NCI-H2171 treated with DMSO at 0.1 percent for 48 hours (cell line): ENCODE measurements around the gene CACNA1E.

Source experiments
- DNase-seq: peaks from one replicate; lab custom pipeline; 2025; lab: John Stamatoyannopoulos, UW

The CACNA1E gene

DNA sequence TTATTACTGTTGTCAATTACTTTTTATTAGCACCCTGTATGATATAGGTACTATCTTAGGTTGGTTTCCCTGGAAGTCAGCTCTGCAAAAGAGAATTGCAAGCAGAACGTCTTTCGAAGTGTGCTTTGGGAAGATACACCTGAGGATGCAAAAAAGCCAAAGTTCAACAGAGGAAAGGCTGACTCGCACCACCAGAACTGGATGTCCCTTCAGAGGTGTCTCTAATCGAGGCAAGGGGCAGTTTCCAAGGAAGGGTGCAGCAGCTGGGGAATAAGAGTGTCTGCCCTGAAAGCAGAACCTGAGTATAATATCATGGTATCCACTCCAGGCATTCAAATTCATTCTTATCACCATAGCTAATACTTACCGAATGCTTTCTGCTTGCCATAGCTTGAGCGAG is 149.6 kb downstream of the CACNA1E start:
- no peak for DNase-seq

DNA sequence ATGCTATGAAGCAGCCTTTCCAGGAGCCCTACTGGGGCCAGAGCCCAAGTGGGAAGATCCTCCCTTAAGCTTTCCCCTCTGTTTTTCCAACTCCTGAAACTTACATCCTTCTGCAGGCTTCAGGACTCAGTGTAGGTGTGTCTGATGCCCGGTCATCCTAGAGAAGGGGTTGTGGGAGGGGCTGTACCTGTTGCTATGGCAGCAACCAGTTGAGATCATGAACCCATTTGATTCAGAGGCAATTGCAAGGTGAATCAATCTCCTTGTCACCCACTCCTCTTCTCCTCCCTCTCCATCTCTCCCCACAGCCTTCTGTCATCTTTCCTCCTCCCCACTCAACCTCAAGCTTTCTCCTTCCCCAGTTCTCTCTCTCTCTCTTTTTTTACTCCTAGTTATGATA is 151.8 kb downstream of the CACNA1E start:
- no peak for DNase-seq

DNA sequence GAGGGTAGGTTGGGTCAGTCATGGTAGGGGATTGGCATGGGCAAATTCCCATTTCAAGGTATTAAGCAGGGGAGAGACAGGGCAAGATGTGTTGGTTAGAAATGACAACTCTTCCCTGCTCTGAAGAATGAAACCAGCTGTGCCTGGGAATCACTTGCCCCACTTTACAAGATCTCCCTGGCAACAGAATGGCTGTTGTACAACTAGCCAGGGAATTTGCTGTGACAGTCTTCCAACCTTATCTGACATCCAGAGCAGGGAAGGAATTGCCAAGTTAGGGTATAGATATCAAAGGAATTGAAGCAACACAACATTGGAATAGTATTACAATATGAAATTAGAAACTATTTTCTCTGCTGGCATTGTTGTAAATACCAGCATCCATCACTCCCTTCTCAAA is 154.7 kb downstream of the CACNA1E start:
- no peak for DNase-seq

DNA sequence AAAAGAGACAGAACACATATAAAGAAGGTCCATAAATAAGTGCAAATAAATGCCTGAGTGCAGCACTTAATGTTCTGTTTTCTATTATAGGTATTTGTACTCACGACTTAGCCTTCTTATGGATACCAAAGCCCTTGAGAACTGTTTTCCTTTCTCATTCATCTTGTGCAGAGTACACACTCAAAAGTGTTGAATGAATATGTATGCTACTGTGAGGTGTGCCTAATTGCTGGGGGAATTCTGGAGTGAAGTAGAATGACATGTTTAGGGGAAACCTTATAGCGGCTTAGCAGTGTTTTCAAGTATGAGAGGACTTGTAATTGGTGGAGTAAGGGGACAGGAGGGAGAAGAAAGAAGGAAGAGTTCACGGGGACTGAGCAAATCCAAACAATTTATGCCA is 157.6 kb downstream of the CACNA1E start:
- DNase-seq, result no peak

DNA sequence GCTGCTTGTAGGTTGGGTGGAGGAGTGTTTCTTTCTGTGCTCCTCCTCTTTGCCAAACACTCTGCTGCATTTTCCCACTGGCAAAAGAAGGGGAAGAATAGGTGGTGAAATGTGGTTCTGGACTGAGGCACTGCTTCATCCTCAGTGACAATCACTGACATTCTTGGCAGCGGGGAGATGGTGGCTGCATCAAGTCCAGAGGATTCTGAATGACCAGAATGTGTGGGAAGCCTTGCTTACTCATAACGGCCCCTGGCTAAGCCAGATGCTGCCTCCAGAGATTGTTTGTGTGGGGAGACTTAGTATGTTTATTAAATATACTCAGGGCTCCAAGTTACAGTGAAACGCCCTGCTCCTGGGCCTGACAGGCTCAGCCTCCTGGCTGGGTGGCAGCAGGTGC is 160.3 kb downstream of the CACNA1E start:
- DNase-seq, result no peak

DNA sequence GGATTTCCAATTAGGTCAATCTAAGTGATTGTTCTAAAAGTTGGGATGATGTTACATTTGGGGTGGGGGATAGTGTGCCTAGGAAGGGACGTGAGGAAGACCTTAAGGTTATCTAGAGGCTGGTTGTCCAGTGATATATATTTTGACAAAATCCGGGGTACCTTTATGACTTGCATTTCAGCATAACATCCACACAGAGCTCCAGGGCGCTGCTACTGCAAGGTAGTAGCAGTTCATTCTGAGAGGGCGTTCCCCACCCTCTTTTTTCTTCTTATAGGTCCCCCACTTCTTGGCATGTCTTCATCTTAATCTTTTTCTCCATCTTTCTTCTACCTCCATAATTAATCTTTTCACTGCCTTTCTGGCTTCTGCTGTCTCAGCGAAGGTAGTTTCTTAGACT is 161.9 kb downstream of the CACNA1E start:
- no peak for DNase-seq

DNA sequence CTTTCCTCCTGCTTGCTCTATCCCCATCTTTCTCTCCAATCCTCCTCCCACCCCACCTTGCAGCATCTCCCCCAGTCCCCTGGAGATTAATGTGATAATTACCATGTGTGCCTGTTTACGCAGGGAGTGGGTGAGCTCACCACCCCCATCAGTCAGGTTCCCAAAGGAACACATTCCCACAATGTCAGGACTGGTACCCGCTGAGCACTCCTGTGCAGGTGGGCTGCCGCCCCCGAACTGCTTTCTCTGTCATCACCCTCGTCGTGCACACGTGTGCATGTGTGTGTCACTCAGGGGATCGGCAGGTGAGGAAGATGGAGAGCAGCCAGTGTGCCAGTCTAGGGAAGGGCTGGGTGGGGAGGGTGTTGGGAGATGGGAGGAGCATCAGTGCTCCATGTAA is 163.4 kb downstream of the CACNA1E start:
- no peak for DNase-seq

DNA sequence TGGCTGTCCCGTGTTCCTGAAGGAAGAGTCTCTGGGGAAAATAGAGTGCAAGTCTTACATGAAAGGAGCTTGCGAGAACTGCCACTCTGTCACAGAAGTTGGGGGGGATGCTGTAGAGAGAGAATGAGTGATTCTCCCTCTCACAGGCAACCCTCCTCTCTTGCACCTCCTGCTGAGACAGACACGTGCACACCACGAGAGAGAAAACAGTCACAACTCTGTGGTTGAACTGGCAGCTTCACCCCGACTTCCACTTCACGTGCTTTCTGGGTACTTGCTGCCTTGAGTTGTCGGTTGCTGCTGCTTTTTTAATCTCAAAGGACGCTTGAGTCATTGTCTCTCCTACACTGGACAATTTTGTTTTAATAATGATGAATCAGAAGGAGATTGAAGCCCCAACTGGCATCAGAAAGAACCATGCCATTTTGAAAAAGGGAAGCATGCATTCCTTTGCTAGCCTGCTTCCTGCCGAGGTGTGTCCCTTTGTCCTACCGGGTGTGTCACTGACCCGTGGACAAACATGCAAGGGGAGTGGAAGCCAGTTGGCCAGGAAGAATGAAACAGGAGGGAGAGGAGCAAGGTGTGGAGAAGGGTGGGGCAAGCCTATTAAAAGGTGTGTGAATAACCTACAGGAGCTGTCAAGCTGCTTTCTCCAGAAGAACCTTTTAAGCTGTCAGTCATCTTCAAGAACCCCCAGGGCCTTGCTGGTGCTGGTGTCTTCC is 164.2 kb downstream of the CACNA1E start:
- DNase-seq, result no peak

DNA sequence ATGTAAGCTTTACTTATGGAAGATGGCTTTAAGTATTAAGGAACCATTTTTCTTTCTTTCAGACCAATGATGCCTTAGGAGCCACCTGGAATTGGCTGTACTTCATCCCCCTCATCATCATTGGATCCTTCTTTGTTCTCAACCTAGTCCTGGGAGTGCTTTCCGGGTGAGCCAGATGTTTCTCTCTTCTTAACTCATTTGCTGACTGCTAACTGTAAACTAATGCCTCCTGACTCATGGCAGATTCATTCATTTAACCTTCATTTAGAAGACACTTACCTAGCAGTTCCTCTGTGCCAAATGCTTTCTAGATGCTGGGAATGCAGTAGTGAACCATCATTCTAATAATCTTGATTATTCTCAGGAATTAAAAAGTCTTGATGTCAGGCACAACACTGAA is 168.0 kb downstream of the CACNA1E start:
- no peak for DNase-seq

DNA sequence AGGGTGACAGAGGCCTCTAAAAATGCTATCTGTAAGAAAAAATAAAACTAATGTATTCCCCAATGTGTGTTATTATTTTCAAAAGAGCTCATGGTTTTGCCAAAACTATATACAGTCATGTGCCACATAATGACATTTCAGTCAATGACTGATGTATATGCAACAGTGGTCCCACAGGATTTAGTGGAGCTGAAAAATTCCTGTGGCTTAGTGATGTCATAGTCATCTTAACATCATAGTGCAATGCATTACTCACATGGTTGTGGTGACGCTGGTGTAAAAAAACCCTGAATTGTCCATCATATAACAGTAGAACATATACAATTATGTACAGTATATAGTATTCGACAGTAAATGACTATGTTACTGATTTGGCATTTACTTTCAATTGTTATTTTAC is 172.4 kb downstream of the CACNA1E start:
- no peak for DNase-seq

DNA sequence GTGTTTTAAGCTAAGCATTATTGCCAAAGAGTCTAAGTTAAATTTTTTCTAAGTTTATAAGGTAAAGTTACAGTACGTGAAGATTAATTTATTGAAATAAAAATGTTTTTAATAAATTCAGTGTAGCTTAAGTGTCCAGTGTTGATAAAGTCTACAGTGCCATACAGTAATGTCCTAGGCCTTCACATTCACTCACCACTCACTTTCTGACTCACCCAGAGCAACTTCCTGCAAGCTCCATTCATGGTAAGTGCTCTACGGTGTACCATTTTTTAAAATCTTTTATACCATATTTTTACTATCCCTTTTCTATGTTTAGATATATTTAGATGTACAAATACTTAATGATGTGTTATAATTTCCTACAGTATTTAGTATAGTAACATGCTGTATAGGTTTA is 173.2 kb downstream of the CACNA1E start:
- no peak for DNase-seq

DNA sequence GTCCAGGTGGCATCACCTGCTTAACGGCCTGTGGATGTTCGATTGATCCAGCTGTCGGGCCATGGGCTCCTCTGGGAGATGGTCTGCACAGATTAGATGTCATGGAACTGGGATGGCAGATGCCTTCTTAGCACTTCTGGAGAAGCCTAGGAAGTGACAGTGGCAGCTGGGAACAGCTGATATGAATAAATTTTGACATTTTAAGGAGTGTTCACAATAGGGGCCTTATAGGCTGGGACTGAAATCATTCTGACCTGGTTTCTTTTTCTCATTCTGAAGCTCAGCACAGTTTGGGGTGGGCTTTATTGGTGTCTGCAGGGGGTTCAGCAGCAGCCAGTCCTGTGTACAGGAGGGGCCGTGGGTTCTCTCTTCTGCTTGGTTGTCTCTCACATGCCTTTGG is 175.3 kb downstream of the CACNA1E start:
- no peak for DNase-seq

DNA sequence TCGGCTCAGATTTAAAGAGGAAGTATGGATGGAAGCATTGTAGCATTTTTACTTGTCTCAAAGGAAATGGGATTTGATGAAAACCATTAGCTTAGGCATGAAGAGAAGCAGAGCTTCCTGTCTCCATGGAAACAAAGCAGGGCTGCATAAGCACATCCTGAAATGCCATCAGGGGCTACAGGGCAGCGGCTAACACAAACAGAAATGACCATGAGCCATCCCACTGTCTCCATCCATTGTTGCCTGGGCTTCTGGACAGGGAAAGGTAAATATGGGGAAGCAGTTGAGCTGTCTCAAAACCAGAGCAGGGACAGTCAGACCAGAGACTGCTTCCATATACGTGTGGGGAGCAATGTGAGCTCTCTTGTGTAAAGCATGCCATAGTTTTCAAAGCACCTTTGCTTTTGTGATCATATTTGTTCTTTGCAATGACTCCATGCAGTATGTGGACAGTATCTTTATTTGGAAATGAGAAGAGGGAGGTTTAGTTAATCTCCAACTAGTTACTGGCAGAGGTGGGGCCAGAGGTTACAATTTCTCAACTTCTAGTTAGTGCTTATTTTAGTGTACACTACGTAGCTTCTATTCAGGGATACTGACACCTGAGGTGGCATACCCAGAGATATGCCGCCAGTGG is 176.1 kb downstream of the CACNA1E start:
- no peak for DNase-seq

DNA sequence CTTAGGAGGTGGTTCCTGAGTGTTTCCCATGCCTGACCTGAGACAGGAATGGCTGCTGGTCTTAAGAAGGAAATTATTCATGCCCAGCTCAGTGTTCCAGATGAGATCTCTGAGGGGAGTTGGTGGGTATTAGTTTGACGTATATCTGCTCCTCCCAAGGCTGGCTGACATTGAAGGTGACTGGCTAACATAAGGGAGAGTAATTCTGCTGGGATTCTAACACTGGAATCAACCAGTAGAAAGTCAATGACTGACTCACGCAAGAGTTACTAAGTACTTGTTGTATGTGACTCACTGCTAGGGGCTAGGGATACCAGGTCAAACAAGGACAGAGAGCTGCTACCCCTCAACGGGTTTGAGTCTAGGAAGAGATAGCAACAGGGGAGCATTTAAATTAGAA is 177.3 kb downstream of the CACNA1E start:
- no peak for DNase-seq

DNA sequence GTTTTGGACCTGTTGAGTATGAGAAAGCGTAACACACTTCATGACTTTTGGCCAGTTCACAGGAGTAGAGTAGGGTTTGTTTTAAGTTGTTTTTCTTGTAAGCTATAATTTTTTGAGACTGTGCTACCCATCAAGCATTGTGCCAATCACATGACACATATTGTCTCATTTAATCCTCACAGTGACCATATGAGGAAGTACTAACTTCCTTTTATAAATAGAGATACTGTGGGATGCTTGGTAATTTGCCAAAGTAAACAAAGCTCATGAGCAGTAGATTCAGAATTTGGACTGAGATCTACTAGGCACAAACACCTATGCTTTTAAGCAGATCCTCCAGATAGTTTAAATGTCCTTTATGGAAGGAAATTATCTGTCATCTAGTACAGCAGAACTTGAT is 178.3 kb downstream of the CACNA1E start:
- DNase-seq, result no peak

DNA sequence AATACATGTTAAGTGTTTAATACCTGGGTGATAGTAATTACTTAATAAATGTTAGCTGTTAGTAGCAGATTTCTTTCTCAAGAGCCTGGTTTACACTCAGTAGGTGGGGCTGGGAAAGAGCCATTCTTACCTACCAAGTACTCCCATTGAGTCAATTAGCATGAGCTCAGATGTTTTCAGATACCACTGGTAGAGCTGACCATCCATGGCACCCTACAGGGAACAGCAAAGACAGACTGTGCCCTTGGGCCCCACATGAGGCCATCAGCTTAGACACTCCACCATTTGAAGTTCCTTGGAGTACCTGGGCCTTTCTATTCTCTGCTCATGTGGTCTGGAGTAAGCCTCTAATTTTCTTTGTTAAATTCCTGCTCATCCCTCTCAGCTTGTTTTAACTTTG is 179.3 kb downstream of the CACNA1E start:
- no peak for DNase-seq

DNA sequence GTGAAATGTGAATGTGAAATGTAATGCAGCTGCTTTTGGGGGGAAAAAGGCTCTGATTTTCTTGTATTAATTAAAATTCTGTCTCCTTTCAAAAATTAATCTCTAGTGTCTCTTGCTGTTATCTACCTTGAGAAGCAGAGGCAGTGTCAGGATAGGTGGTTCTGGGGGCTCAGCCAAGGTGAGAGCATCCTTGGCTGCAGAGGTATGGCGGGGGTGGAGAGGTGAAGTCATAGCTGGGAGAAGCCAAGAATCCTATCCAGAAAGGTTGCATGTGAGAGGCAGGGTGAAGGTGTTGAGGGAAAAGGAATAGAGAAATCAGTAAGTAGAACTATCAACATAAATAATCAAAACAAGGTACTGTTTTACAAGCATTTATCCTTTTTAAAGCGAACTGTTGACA is 181.2 kb downstream of the CACNA1E start:
- no peak for DNase-seq

DNA sequence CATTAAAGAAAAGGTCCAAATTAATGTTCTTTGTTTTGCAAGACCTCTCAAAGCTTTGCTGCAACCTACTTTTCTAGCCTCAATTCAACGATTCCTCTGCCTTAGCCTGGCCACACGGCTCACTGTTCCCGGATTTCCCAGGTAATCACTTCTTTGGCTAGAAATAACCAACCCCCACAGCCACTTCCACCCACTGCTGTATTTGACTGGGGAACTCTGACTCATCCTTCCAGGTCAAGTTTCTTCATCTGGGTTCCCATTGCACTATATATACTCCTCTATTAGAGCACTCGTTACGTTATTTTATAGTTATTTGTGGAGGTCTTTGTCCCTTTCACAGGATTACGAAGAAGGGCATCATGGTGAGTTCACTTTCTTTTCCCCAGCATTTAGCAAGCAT is 185.9 kb downstream of the CACNA1E start:
- DNase-seq, result no peak

DNA sequence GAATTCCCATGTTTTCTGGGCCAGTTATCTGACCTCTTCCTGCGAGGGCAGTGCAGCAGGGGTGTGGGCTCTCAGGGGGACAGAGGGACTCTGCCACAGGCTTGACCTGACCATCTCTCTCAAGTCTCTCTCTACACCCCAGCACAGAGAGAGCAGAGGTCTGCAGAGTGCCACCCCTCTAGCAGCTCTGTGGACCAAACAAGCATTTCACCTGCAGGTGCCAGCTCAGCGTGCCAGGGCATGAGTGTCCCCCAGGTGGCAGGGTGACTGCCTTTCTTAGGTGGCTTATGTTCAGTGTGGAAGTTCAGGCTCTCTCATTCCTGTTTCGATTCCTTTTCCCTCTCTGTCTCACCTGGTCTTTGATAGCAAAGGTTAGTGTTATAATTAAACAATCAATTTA is 191.3 kb downstream of the CACNA1E start:
- DNase-seq, result no peak

DNA sequence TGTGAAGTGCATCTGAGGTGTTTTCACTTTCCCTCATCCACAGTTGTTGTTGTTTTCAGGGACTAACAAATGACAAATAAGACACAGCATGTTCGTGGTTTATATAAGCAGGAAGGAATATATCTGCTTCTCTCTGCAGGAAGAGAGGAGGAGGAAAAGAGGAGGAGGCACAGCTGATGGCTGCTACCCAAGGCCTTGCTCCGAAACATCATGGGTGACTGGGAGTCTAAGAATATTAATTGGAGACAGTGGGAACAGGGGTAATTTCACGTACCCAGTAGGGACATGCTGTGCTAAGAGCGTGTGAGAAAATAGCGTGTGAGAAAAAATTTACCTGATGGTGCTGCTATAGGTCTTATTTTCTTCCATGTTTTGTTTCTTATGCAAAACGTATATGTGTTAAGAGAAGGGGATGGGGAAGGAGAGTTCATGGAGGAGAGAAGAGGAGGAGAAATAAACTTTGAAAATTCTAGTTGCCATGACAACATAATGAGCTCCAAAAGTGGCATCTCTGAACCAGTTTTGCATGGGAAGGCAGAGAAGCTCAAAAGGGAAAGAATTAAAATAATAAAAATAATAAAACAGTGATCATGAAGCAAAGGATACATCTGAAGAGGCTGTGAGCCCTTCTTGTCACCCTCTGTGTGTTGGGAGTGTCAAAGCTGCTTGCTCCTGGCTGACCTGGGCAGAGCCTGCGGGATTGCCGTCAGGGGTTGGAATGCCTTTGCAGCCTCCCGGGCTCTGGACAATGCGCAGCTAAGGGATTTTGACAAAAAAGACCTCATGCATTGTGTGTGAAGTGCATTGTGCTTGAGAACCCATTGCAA is 192.0 kb downstream of the CACNA1E start:
- no peak for DNase-seq

DNA sequence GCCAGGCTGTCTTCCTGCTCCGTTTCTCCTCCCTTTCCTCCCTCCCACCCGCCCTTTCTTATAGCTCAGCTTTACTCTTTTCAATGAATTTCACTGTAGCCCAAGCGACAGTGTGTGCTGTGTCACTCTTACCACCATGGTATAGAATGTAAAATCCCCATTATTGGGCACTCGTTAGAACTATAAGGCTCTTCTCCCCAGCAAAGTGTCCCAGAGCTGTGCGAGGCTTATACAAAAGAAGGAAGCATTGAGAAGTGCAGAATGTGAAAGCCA is 192.5 kb downstream of the CACNA1E start:
- no peak for DNase-seq

DNA sequence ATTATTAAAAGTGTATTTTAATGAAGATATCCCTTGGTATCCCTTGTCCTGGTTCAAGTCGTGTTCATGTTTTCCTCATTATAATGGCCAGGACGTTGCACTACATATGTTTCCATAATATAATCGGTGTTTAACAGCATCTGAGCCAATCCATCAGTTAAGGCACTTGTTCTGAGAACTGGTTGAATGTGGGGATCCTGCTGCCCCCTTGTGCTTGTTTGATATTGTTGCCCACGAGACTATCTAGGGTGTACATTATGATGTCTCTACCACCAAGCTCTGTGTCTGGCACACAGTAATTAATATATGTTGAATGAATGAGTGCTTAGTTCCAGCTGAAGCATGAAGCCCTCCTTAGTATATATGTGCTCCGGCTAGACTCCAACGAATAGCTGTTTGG is 193.0 kb downstream of the CACNA1E start:
- DNase-seq, result peak; percentile 10

DNA sequence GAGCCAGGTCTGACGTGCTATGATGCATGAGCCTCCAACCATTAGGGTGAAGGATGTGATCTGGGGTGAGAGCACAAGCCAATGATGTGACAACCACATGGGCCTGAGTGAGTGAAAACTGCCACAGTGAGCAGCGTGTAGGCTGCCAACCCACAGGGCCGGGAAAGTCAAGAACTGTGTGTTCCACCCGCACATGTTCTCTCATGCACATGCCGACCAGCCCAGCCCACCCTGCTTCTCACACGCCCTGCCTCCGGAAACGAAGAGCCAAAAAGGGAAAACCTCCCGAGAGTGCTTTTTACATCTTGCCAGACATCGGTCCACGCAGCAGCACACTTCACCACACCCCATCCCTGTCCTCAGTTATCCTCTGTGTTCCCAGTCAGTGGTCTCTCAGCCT is 197.0 kb downstream of the CACNA1E start:
- no peak for DNase-seq

DNA sequence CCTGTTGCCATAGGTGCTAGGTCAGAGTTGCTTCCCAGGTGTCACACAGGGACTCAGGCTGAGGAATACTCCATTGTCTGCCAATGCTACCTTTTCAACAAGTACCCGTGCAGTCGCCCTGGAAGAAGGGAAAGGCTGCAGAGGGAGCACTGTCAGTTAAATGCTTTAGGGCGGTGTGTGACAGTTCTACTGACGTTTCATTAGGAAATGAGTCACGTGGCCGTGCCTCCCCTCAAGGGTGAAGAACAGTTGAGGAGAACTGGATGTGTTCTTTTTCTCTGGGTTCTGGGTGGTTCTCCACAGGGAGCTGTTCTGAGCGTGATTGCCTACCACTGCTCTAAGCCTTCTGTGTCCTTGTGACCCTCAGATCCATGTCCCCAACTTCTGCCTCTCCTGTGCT is 197.6 kb downstream of the CACNA1E start:
- no peak for DNase-seq
